Endothelial cell of umbilical vein (primary cell): ENCODE results near the gene PNRC1.

Experiments used
- CTCF ChIP-seq, 2 donors: IDR thresholded peaks; 1 replicate in 1 of 2; 2 replicates in 1 of 2; pipeline ENCODE4 v1.5.1; 2011; ENCODE audit warnings: low read length in 2 of 2, mild to moderate bottlenecking in 2 of 2, moderate library complexity in 2 of 2, control low read depth in 1 of 2, inconsistent platforms in 1 of 2, low read depth in 1 of 2; ENCODE audit not compliant: insufficient read depth in 1 of 2; ENCODE audit errors: extremely low read depth in 1 of 2
- EZH2 ChIP-seq: IDR thresholded peaks from 2 replicates; pipeline ENCODE4 v1.6.1; 2012; ENCODE audit warnings: borderline replicate concordance, low read depth, mild to moderate bottlenecking, moderate library complexity, low read length, inconsistent platforms; ENCODE audit not compliant: severe bottlenecking
- MAX ChIP-seq: IDR thresholded peaks from 2 replicates; pipeline ENCODE4 v1.6.1; 2011; ENCODE audit not compliant: insufficient read depth, insufficient read length
- POLR2A ChIP-seq: IDR thresholded peaks from 2 replicates; pipeline ENCODE4 v1.6.1; 2012; ENCODE audit warnings: low read depth, mild to moderate bottlenecking, control low read depth, low read length
- POLR2AphosphoS5 ChIP-seq: IDR thresholded peaks from 2 replicates; pipeline ENCODE4 v1.6.1; 2012; ENCODE audit warnings: low read depth, mild to moderate bottlenecking, control low read depth, low read length, moderate library complexity; ENCODE audit not compliant: insufficient read depth

DNA sequence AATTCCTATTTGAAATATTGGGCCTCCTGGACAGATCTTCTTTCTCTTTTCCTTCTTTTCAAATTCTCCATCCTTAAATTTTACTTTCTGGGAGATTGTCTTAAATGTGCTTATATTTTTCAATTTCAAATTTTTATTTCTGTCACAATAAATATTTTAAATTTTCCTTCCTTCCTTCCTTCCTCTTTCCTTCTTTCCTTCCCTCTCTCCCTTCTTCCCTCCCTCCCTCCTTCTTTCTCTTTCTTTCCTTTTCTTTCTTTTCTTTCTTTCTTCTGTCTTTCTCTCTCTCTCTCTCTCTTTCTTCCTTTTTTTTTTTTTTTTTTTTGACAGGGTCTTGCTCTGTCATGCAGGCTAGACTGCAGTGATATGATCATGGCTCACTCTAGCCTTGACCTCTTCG, 16.7 kb upstream of the PNRC1 start:
- TF ChIP-seq CTCF (IDR thresholded peaks at IDR 0.05; ENCODE audit: extremely low read depth in 1 of 2, insufficient read depth in 1 of 2, low read depth in 1 of 2, low read length in 2 of 2) (no peak), MAX (no peak), EZH2 (no peak), POLR2A (no peak), POLR2AphosphoS5 (no peak)
